ENCODE data around the gene SLC16A1.
"Not testable (repeated sequence)": the region's sequence is repeated elsewhere in the genome, so short reads cannot be mapped to it uniquely, and the experiment has no call there.

The SLC16A1 gene

GRCh38 chr1:112955773-112956543, at the start of gene SLC16A1:
Gene SLC16A1, minus strand, starts transcription at chr1:112956196. Its CDS starts 26,888 bp downstream, at chr1:112929308.
- DNase-seq (ENCODE audit: low read depth in 2 of 2), result peak; percentile 83 to 84

- no peak for DNase-seq (ENCODE audit: low read depth in 2 of 2)
Observed at GRCh38 chr1:113003751-113004690, 48.0 kb upstream of the SLC16A1 start.

GRCh38 chr1:113002297-113002696, 46.3 kb upstream of the SLC16A1 start:
- DNase-seq (ENCODE audit: low read depth in 2 of 2), result no peak

- DNase-seq (ENCODE audit: low read depth in 2 of 2), result peak; percentile 11 to 14
Observed at GRCh38 chr1:112998592-112999235, 42.7 kb upstream of the SLC16A1 start.

GRCh38 chr1:112997781-112998180, 41.8 kb upstream of the SLC16A1 start:
- no peak for DNase-seq (ENCODE audit: low read depth in 2 of 2)

- no peak for DNase-seq (ENCODE audit: low read depth in 2 of 2)
Observed at GRCh38 chr1:112995890-112996289, 39.9 kb upstream of the SLC16A1 start.

GRCh38 chr1:112995021-112995420, 39.0 kb upstream of the SLC16A1 start:
- not testable (repeated sequence) for DNase-seq (ENCODE audit: low read depth in 2 of 2)

- DNase-seq (ENCODE audit: low read depth in 2 of 2), result no peak
Observed at GRCh38 chr1:112992780-112993179, 36.8 kb upstream of the SLC16A1 start.

- DNase-seq (ENCODE audit: low read depth in 2 of 2), result no peak
Observed at GRCh38 chr1:112991402-112992120, 35.6 kb upstream of the SLC16A1 start.

- DNase-seq (ENCODE audit: low read depth in 2 of 2), result no peak
Observed at GRCh38 chr1:112990271-112990670, 34.3 kb upstream of the SLC16A1 start.

GRCh38 chr1:112988367-112988766, 32.4 kb upstream of the SLC16A1 start:
- no peak for DNase-seq (ENCODE audit: low read depth in 2 of 2)

GRCh38 chr1:112985123-112985522, 29.1 kb upstream of the SLC16A1 start:
- DNase-seq (ENCODE audit: low read depth in 2 of 2), result no peak

GRCh38 chr1:112983537-112984131, 27.6 kb upstream of the SLC16A1 start:
- no peak for DNase-seq (ENCODE audit: low read depth in 2 of 2)

- DNase-seq (ENCODE audit: low read depth in 2 of 2), result no peak
Observed at GRCh38 chr1:112982853-112983536, 27.0 kb upstream of the SLC16A1 start.

GRCh38 chr1:112982328-112982727, 26.3 kb upstream of the SLC16A1 start:
- DNase-seq (ENCODE audit: low read depth in 2 of 2), result no peak

GRCh38 chr1:112981834-112982233, 25.8 kb upstream of the SLC16A1 start:
- DNase-seq (ENCODE audit: low read depth in 2 of 2), result not testable (repeated sequence)

- DNase-seq (ENCODE audit: low read depth in 2 of 2), result no peak
Observed at GRCh38 chr1:112981426-112981825, 25.4 kb upstream of the SLC16A1 start.

- DNase-seq (ENCODE audit: low read depth in 2 of 2), result no peak
Observed at GRCh38 chr1:112975336-112975735, 19.3 kb upstream of the SLC16A1 start.

GRCh38 chr1:112974646-112975045, 18.6 kb upstream of the SLC16A1 start:
- no peak for DNase-seq (ENCODE audit: low read depth in 2 of 2)

GRCh38 chr1:112973788-112974187, 17.8 kb upstream of the SLC16A1 start:
- no peak for DNase-seq (ENCODE audit: low read depth in 2 of 2)

Measured in fibroblast of skin of left quadriceps (primary cell).